ENCODE results near the gene FAM174A.

DNA sequence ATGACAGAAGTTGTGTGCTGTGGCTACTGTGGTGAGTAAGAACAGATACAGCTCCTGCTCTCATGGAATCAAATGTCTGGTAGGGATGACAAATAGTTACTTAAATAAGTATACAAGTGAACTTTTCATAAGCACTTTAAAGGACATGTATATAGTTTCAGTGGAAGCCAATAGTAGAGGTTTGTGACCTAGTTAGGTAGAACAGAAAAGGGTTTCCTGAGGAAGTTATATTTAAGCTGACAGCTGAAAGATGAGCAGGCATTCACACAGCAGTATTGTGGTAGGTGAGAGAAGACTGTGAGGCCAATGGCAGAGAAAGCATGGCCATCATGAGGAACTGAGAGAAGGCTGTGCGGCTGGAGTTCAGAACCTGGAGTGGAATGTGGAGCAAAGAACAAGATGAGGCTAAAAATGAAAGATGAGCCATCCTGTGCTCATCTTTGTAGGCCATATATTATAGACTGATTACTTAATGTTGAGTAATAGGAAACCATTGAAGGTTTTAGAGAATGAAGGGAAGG lies 15.4 kb downstream of the FAM174A start:
- TF ChIP-seq, protein P1, sequence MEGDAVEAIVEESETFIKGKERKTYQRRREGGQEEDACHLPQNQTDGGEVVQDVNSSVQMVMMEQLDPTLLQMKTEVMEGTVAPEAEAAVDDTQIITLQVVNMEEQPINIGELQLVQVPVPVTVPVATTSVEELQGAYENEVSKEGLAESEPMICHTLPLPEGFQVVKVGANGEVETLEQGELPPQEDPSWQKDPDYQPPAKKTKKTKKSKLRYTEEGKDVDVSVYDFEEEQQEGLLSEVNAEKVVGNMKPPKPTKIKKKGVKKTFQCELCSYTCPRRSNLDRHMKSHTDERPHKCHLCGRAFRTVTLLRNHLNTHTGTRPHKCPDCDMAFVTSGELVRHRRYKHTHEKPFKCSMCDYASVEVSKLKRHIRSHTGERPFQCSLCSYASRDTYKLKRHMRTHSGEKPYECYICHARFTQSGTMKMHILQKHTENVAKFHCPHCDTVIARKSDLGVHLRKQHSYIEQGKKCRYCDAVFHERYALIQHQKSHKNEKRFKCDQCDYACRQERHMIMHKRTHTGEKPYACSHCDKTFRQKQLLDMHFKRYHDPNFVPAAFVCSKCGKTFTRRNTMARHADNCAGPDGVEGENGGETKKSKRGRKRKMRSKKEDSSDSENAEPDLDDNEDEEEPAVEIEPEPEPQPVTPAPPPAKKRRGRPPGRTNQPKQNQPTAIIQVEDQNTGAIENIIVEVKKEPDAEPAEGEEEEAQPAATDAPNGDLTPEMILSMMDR (IDR thresholded peaks at IDR 0.05) = no peak
- no peak for TF ChIP-seq EZH2 (IDR thresholded peaks at IDR 0.05; ENCODE audit: borderline replicate concordance, insufficient read depth, low read depth, low read length, poor library complexity, severe bottlenecking)

Measured in B cell (primary cell).